Left forelimb (tissue), 1 donor: Measurements from ENCODE around the gene ZNF521.

Experiments
- DNase-seq: peaks from one replicate; pipeline ENCODE4 v3.0.0-alpha.2; 2018; ENCODE audit warnings: low spot score

The ZNF521 gene

GRCh38 chr18:25225151-25225550, 126.8 kb downstream of the ZNF521 start:
- DNase-seq = no peak

- no peak for DNase-seq
Observed at GRCh38 chr18:25223899-25224886, 127.8 kb downstream of the ZNF521 start.

- DNase-seq = no peak
Observed at GRCh38 chr18:25223211-25223610, 128.8 kb downstream of the ZNF521 start.

- DNase-seq = no peak
Observed at GRCh38 chr18:25222648-25223047, 129.3 kb downstream of the ZNF521 start.

- DNase-seq = no peak
Observed at GRCh38 chr18:25210622-25211021, 141.3 kb downstream of the ZNF521 start.

- DNase-seq = no peak
Observed at GRCh38 chr18:25192065-25192464, 159.9 kb downstream of the ZNF521 start.

- no peak for DNase-seq
Observed at GRCh38 chr18:25190472-25190871, 161.5 kb downstream of the ZNF521 start.

GRCh38 chr18:25189391-25190185, 162.4 kb downstream of the ZNF521 start:
- no peak for DNase-seq

GRCh38 chr18:25187521-25188192, 164.3 kb downstream of the ZNF521 start:
- DNase-seq = no peak

- no peak for DNase-seq
Observed at GRCh38 chr18:25186871-25187270, 165.1 kb downstream of the ZNF521 start.

- DNase-seq = no peak
Observed at GRCh38 chr18:25181993-25182392, 170.0 kb downstream of the ZNF521 start.

GRCh38 chr18:25181581-25181980, 170.4 kb downstream of the ZNF521 start:
- DNase-seq = no peak

- DNase-seq = no peak
Observed at GRCh38 chr18:25180973-25181548, 170.9 kb downstream of the ZNF521 start.

- no peak for DNase-seq
Observed at GRCh38 chr18:25177631-25178030, 174.3 kb downstream of the ZNF521 start.

- no peak for DNase-seq
Observed at GRCh38 chr18:25176518-25177042, 175.4 kb downstream of the ZNF521 start.

GRCh38 chr18:25175558-25176517, 176.1 kb downstream of the ZNF521 start:
- DNase-seq = no peak

- DNase-seq = no peak
Observed at GRCh38 chr18:25174324-25174723, 177.6 kb downstream of the ZNF521 start.

GRCh38 chr18:25171334-25171733, 180.6 kb downstream of the ZNF521 start:
- no peak for DNase-seq

GRCh38 chr18:25170402-25170801, 181.6 kb downstream of the ZNF521 start:
- DNase-seq = no peak

- DNase-seq = no peak
Observed at GRCh38 chr18:25169701-25170100, 182.3 kb downstream of the ZNF521 start.
